SK-N-SH treated with all-trans-retinoic acid at 6 μM for 48 hours (cell line): ENCODE results near the gene SLC30A3.

ENCODE experiments used
- ATAC-seq: fragments of 200-7000 bp; cut with Tn5 transposase; 3 replicates; pipeline ENCODE4 v1.9.1; 2020; ENCODE audit warnings: mild to moderate bottlenecking, moderate library complexity
- ARNTL ChIP-seq: fragments of 450-650 bp; formaldehyde crosslinking; IDR thresholded peaks from 2 replicates; pipeline ENCODE4 v1.5.0; 2020; ENCODE audit warnings: low read depth, mild to moderate bottlenecking, moderate library complexity, borderline replicate concordance
- BACH2 ChIP-seq: fragments of 250-450 bp; sonication (Bioruptor Pico); IDR thresholded peaks from 2 replicates; pipeline ENCODE4 v1.9.0; 2021; ENCODE audit warnings: mild to moderate bottlenecking, borderline replicate concordance
- GLIS3 ChIP-seq: fragments of 250-450 bp; sonication (Bioruptor Pico); IDR thresholded peaks from 2 replicates; pipeline ENCODE4 v1.5.0; 2020; ENCODE audit warnings: mild to moderate bottlenecking, moderate library complexity
- ISL1 ChIP-seq: fragments of 250-450 bp; sonication (Bioruptor Pico); IDR thresholded peaks from 2 replicates; pipeline ENCODE4 v2.1.2; 2022; ENCODE audit warnings: mild to moderate bottlenecking, moderate library complexity
- PPARA ChIP-seq: fragments of 250-450 bp; sonication (Bioruptor Pico); IDR thresholded peaks from 2 replicates; pipeline ENCODE4 v1.5.0; 2020; ENCODE audit warnings: mild to moderate bottlenecking, borderline replicate concordance
- RARB ChIP-seq: fragments of 250-450 bp; sonication (Bioruptor Pico); IDR thresholded peaks from 2 replicates; pipeline ENCODE4 v1.8.0; 2021; ENCODE audit warnings: mild to moderate bottlenecking, moderate library complexity
- SNAI2 ChIP-seq: fragments of 250-450 bp; sonication (Bioruptor Pico); IDR thresholded peaks from 2 replicates; pipeline ENCODE4 v1.5.0; 2020; ENCODE audit warnings: mild to moderate bottlenecking, moderate library complexity
- TCF4 ChIP-seq: fragments of 250-450 bp; sonication (Bioruptor Pico); IDR thresholded peaks from 2 replicates; pipeline ENCODE4 v1.8.0; 2021; ENCODE audit warnings: mild to moderate bottlenecking, moderate library complexity, borderline replicate concordance
- TOX ChIP-seq: fragments of 250-450 bp; sonication (Bioruptor Pico); IDR thresholded peaks from 2 replicates; pipeline ENCODE4 v1.8.0; 2021; ENCODE audit warnings: mild to moderate bottlenecking, moderate library complexity, borderline replicate concordance
- ZC3H10 ChIP-seq: fragments of 250-450 bp; sonication (Bioruptor Pico); IDR thresholded peaks from 2 replicates; pipeline ENCODE4 v1.5.1; 2021; ENCODE audit warnings: mild to moderate bottlenecking, moderate library complexity
- ZFP3 ChIP-seq: fragments of 250-450 bp; sonication (Bioruptor Pico); IDR thresholded peaks from 2 replicates; pipeline ENCODE4 v1.5.0; 2020; ENCODE audit warnings: mild to moderate bottlenecking, moderate library complexity
- ZFP30 ChIP-seq: fragments of 450-650 bp; formaldehyde crosslinking; IDR thresholded peaks from 2 replicates; pipeline ENCODE4 v1.5.0; 2022; ENCODE audit warnings: mild to moderate bottlenecking, moderate library complexity
- ZNF565 ChIP-seq: fragments of 450-650 bp; formaldehyde crosslinking; conservative IDR thresholded peaks from 2 replicates; pipeline ENCODE4 v1.5.0; 2020; ENCODE audit warnings: low read depth, mild to moderate bottlenecking, moderate library complexity
- ZNF8 ChIP-seq: fragments of 450-650 bp; formaldehyde crosslinking; IDR thresholded peaks from 2 replicates; pipeline ENCODE4 v1.5.0; 2020; ENCODE audit warnings: mild to moderate bottlenecking, moderate library complexity
- TF ChIP-seq, protein P1 (sequence below): fragments of 250-450 bp; sonication (Bioruptor Pico); IDR thresholded peaks from 2 replicates; pipeline ENCODE4 v1.5.1; 2020; ENCODE audit warnings: low read depth, mild to moderate bottlenecking, moderate library complexity
- TF ChIP-seq, protein P2 (sequence below): fragments of 250-450 bp; sonication (Bioruptor Pico); IDR thresholded peaks from 2 replicates; pipeline ENCODE4 v1.5.0; 2020; ENCODE audit warnings: mild to moderate bottlenecking, moderate library complexity
- TF ChIP-seq, protein P3 (sequence below): fragments of 250-450 bp; sonication (Bioruptor Pico); IDR thresholded peaks from 2 replicates; pipeline ENCODE4 v1.5.1; 2021; ENCODE audit warnings: mild to moderate bottlenecking, moderate library complexity
- TF ChIP-seq, protein P4 (sequence below): fragments of 250-450 bp; sonication (Bioruptor Pico); IDR thresholded peaks from 2 replicates; pipeline ENCODE4 v1.8.0; 2020; ENCODE audit warnings: mild to moderate bottlenecking, moderate library complexity, borderline replicate concordance

The SLC30A3 gene

DNA sequence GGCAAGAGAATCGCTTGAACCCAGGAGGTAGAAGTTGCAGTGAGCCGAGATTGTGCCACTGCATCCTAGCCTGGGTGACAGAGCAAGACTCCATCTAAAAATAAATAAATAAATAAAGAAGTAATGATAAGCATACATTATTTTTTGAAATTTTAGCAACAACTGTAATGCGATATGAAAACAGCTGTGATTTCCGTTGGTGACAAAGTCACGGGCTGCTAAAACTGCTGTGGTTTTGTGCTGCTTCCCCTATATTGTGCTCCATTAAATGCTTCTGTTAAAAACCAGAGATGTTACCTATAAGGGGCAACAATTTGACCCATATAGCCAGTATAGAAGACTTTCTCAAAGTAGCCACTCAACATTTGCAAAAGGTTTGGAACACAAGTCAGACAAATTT, 27.7 kb upstream of the SLC30A3 start (continued):
- TF ChIP-seq, protein P1, sequence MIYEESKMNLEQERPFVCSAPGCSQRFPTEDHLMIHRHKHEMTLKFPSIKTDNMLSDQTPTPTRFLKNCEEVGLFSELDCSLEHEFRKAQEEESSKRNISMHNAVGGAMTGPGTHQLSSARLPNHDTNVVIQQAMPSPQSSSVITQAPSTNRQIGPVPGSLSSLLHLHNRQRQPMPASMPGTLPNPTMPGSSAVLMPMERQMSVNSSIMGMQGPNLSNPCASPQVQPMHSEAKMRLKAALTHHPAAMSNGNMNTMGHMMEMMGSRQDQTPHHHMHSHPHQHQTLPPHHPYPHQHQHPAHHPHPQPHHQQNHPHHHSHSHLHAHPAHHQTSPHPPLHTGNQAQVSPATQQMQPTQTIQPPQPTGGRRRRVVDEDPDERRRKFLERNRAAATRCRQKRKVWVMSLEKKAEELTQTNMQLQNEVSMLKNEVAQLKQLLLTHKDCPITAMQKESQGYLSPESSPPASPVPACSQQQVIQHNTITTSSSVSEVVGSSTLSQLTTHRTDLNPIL (CRISPR knock-in tag) = no peak
- TF ChIP-seq GLIS3 (CRISPR knock-in tag) (no peak), ZNF565 (CRISPR knock-in tag) (no peak)

DNA sequence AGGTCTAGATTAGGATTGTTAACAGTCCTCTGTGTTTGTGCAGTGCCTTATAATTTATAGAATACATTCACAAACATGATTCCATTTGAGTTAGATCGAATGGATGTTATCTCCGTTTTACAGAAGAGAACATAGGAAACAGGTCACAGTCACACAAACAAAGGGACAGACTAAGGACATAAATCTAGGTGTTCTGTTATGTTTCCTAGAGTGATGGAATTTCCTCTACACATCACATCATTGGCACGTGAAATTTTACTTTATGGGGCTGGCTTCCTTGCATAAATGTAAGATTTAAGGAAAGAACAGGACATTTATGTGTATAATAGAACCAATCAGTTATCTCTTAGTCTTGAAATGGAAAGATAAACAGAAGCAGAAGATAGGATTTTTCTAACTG, 25.8 kb upstream of the SLC30A3 start:
- TF ChIP-seq ZC3H10 (no peak), TCF4 (CRISPR knock-in tag) (peak; percentile 50), ZNF8 (CRISPR knock-in tag) (no peak), ISL1 (peak; percentile 79)
- TF ChIP-seq, protein P2, sequence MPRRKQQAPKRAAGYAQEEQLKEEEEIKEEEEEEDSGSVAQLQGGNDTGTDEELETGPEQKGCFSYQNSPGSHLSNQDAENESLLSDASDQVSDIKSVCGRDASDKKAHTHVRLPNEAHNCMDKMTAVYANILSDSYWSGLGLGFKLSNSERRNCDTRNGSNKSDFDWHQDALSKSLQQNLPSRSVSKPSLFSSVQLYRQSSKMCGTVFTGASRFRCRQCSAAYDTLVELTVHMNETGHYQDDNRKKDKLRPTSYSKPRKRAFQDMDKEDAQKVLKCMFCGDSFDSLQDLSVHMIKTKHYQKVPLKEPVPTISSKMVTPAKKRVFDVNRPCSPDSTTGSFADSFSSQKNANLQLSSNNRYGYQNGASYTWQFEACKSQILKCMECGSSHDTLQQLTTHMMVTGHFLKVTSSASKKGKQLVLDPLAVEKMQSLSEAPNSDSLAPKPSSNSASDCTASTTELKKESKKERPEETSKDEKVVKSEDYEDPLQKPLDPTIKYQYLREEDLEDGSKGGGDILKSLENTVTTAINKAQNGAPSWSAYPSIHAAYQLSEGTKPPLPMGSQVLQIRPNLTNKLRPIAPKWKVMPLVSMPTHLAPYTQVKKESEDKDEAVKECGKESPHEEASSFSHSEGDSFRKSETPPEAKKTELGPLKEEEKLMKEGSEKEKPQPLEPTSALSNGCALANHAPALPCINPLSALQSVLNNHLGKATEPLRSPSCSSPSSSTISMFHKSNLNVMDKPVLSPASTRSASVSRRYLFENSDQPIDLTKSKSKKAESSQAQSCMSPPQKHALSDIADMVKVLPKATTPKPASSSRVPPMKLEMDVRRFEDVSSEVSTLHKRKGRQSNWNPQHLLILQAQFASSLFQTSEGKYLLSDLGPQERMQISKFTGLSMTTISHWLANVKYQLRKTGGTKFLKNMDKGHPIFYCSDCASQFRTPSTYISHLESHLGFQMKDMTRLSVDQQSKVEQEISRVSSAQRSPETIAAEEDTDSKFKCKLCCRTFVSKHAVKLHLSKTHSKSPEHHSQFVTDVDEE (CRISPR knock-in tag) = peak; percentile 62; the same call in 1 of the 2 replicates
- TF ChIP-seq, protein P1 (CRISPR knock-in tag) = peak; percentile 58; the same call in 1 of the 2 replicates
- no peak for ATAC-seq

DNA sequence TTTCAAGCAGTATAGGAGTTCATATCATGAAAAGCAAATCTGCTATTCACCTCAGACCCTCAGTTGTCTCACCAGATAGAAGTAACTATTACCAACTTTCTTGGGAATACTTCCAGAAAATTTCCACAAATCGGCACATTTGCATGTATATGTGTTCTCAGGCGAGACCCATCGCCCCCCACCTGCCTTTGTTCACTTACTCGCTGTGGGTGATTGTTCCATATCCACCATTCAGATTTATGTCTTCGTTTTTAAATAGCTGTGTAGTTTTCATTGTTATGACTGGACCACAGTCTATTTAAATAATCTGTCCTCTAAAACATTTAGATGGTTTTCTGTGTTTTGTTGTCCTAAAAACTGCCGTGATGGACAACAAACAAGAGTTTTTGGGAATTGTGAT, 22.6 kb upstream of the SLC30A3 start:
- TF ChIP-seq ZFP30 (CRISPR knock-in tag) (no peak), TOX (CRISPR knock-in tag) (no peak), GLIS3 (CRISPR knock-in tag) (no peak), BACH2 (no peak), ZC3H10 (no peak), RARB (CRISPR knock-in tag) (no peak), ARNTL (CRISPR knock-in tag) (no peak), PPARA (CRISPR knock-in tag) (no peak), ZNF8 (CRISPR knock-in tag) (no peak), ZFP3 (CRISPR knock-in tag) (no peak), SNAI2 (no peak), ISL1 (no peak), TCF4 (CRISPR knock-in tag) (no peak)
- TF ChIP-seq, protein P1 (CRISPR knock-in tag) = no peak
- ATAC-seq = no peak

DNA sequence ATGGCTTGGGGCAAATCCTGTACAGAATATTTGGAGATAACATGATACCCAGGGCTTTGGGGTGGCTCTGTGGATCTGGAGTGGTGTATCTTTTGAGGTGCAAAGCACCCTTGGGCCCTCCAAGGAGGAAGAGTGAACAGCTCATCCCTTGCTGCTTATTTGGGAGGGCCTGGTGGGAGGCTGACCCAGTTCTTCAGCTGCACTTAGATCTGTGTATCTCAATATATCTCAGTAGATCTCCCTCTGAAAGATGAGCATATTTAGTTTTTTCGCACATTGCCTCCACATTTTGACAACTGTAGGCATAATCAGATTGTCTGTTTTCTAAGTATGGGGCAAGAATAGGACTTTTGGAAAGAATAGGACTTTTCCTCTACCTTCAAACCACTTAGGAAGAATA, 22.1 kb upstream of the SLC30A3 start:
- no peak for ATAC-seq
- no peak for TF ChIP-seq TOX (CRISPR knock-in tag)
- TF ChIP-seq ARNTL (CRISPR knock-in tag) = no peak
- TF ChIP-seq ISL1 = no peak
- TF ChIP-seq RARB (CRISPR knock-in tag) = no peak
- TF ChIP-seq, protein P3, sequence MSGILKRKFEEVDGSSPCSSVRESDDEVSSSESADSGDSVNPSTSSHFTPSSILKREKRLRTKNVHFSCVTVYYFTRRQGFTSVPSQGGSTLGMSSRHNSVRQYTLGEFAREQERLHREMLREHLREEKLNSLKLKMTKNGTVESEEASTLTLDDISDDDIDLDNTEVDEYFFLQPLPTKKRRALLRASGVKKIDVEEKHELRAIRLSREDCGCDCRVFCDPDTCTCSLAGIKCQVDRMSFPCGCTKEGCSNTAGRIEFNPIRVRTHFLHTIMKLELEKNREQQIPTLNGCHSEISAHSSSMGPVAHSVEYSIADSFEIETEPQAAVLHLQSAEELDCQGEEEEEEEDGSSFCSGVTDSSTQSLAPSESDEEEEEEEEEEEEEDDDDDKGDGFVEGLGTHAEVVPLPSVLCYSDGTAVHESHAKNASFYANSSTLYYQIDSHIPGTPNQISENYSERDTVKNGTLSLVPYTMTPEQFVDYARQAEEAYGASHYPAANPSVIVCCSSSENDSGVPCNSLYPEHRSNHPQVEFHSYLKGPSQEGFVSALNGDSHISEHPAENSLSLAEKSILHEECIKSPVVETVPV (CRISPR knock-in tag) = no peak
- TF ChIP-seq, protein P4, sequence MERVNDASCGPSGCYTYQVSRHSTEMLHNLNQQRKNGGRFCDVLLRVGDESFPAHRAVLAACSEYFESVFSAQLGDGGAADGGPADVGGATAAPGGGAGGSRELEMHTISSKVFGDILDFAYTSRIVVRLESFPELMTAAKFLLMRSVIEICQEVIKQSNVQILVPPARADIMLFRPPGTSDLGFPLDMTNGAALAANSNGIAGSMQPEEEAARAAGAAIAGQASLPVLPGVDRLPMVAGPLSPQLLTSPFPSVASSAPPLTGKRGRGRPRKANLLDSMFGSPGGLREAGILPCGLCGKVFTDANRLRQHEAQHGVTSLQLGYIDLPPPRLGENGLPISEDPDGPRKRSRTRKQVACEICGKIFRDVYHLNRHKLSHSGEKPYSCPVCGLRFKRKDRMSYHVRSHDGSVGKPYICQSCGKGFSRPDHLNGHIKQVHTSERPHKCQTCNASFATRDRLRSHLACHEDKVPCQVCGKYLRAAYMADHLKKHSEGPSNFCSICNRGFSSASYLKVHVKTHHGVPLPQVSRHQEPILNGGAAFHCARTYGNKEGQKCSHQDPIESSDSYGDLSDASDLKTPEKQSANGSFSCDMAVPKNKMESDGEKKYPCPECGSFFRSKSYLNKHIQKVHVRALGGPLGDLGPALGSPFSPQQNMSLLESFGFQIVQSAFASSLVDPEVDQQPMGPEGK = no peak
